ENCODE data around the gene NATD1. TPM values are rescaled to one million over a fixed set of nuclear protein-coding genes. Genes with fewer than 3 reads are reported as not detected.

Gene NATD1
- total RNA-seq, 1 experiment from 2014 or later = 7.3 TPM

- Mint-ChIP-seq H3K4me3 (no peak overlapping the region; a peak in 1 of 5 replicates), H3K4me1 (peaks cover 31 to 32% of the 10 kb centered on the region in 2 experiments), H3K36me3 (ENCODE audit: insufficient read depth in 1 of 3, low read depth in 3 of 3) (peaks cover 10 to 25% (median 11%) of the 10 kb centered on the region in 3 experiments; a peak in 6 of 7 replicates), H3K27ac (peak overlapping the region in 1 of 3 experiments; percentile 79; a peak in 2 of 7 replicates), H3K27me3 (ENCODE audit: low read depth) (no peaks in the 10 kb centered on the region; the same call in 1 of the 2 replicates), H3K9me3 (no peaks in the 10 kb centered on the region)
- no peak overlapping the region for H3K14ac ChIP-seq (ENCODE audit: insufficient read depth, low read length)
- no peak overlapping the region for H2AFZ ChIP-seq (ENCODE audit: low read length)
- H2BK12ac ChIP-seq (ENCODE audit: insufficient read length, low read depth, low read length) = no peak overlapping the region
- H3K4ac ChIP-seq (ENCODE audit: low read depth, low read length) = no peak overlapping the region
- H3K56ac ChIP-seq (ENCODE audit: insufficient read length, low read depth, low read length) = no peak overlapping the region
- no peak overlapping the region for H3K23ac ChIP-seq (ENCODE audit: insufficient read length, low read depth, low read length)
- no peak overlapping the region for H3K18ac ChIP-seq (ENCODE audit: insufficient read length, low read depth, low read length)
- no peak overlapping the region for H2BK15ac ChIP-seq (ENCODE audit: low read depth, low read length)
- no peaks in the 10 kb centered on the region for H3K4me1 ChIP-seq (ENCODE audit: insufficient read depth, low read length)
- no peak overlapping the region for H4K8ac ChIP-seq (replicated peaks; ENCODE audit: insufficient read length, low read depth, low read length)
- no peak for DNase-seq
- H4K5ac ChIP-seq (ENCODE audit: insufficient read length, low read depth, low read length) = no peak overlapping the region
- H2AK5ac ChIP-seq (ENCODE audit: insufficient read length, low read length) = no peak overlapping the region
- TF ChIP-seq CTCF (conservative IDR thresholded peaks at IDR 0.05) = no peak
- H3K79me2 ChIP-seq (ENCODE audit: insufficient read depth, low read length) = peaks cover 70% of the 10 kb centered on the region
- H4K20me1 ChIP-seq (ENCODE audit: control insufficient read depth, insufficient read depth, insufficient read length) = peaks cover 3% of the 10 kb centered on the region
- no peaks in the 10 kb centered on the region for H3K27me3 ChIP-seq (ENCODE audit: insufficient read depth, low read length)
- H4K91ac ChIP-seq (ENCODE audit: insufficient read length, low read depth, low read length) = no peak overlapping the region
- H3K9ac ChIP-seq (ENCODE audit: extremely low read depth, insufficient read length, low read length) = no peak overlapping the region
- H3K9me3 ChIP-seq (ENCODE audit: control insufficient read depth, low read depth, low read length) = no peaks in the 10 kb centered on the region
- no peak overlapping the region for H3T11ph ChIP-seq (ENCODE audit: low read length)
- no peak overlapping the region for H3K4me2 ChIP-seq (ENCODE audit: insufficient read depth, insufficient read length, low read length)
- peaks cover 4% of the 10 kb centered on the region for H3K79me1 ChIP-seq (ENCODE audit: insufficient read depth, low read depth, low read length, poor library complexity, severe bottlenecking)
- no CpG with 5 or more reads among the region's 17 CpGs for WGBS (ENCODE audit: extremely low coverage, insufficient read length, low lambda C conversion rate)
- H3K23me2 ChIP-seq (ENCODE audit: insufficient read length, low read depth, low read length, poor library complexity, severe bottlenecking) = peaks cover 10% of the 10 kb centered on the region
- H2BK5ac ChIP-seq (ENCODE audit: insufficient read length, low read length) = no peak overlapping the region
- H2BK20ac ChIP-seq (ENCODE audit: low read depth, low read length, poor library complexity, severe bottlenecking) = no peak overlapping the region
- no peak overlapping the region for H3K27ac ChIP-seq (ENCODE audit: insufficient read length, low read depth, low read length)
- no peak overlapping the region for H2BK120ac ChIP-seq (ENCODE audit: low read depth, low read length, poor library complexity, severe bottlenecking)
Measured at GRCh38 chr17:21209511-21210175, 43.6 kb downstream of the NATD1 start.
